GM19351 (cell line): ENCODE measurements around the gene LMTK3.
"Not testable (repeated sequence)": the region's sequence is repeated elsewhere in the genome, so short reads cannot be mapped to it uniquely, and the experiment has no call there.

ENCODE experiments used
- ATAC-seq: cut with Tn5 transposase; IDR thresholded peaks from one replicate; pipeline ENCODE4 v1.9.1; 2021; ENCODE audit warnings: mild to moderate bottlenecking, moderate library complexity; ENCODE audit not compliant: unreplicated experiment

LMTK3 gene

GRCh38 chr19:48541813-48542212, 30.2 kb upstream of the LMTK3 start:
- ATAC-seq = no peak

- no peak for ATAC-seq
These were observed 28.5 kb upstream of the LMTK3 start for GRCh38 chr19:48540110-48540509.

GRCh38 chr19:48539503-48540096, 28.0 kb upstream of the LMTK3 start:
- no peak for ATAC-seq

- not testable (repeated sequence) for ATAC-seq
These were observed 26.4 kb upstream of the LMTK3 start for GRCh38 chr19:48538057-48538456.

- ATAC-seq = no peak
These were observed 25.9 kb upstream of the LMTK3 start for GRCh38 chr19:48537541-48537940.

- ATAC-seq = no peak
These were observed 22.1 kb upstream of the LMTK3 start for GRCh38 chr19:48533770-48534169.

GRCh38 chr19:48530770-48531169, 19.1 kb upstream of the LMTK3 start:
- no peak for ATAC-seq

GRCh38 chr19:48530066-48530720, 18.6 kb upstream of the LMTK3 start:
- ATAC-seq = no peak

- ATAC-seq = no peak
These were observed 17.5 kb upstream of the LMTK3 start for GRCh38 chr19:48529156-48529555.

GRCh38 chr19:48524732-48525131, 13.1 kb upstream of the LMTK3 start:
- no peak for ATAC-seq

GRCh38 chr19:48524221-48524620, 12.6 kb upstream of the LMTK3 start:
- no peak for ATAC-seq

- ATAC-seq = no peak
These were observed 8.5 kb upstream of the LMTK3 start for GRCh38 chr19:48520134-48520533.

GRCh38 chr19:48519426-48519825, 7.8 kb upstream of the LMTK3 start:
- not testable (repeated sequence) for ATAC-seq

- no peak for ATAC-seq
These were observed 6.6 kb upstream of the LMTK3 start for GRCh38 chr19:48518207-48518606.

- ATAC-seq = no peak
These were observed 4.9 kb upstream of the LMTK3 start for GRCh38 chr19:48516536-48516935.

- ATAC-seq = no peak
These were observed 2.5 kb upstream of the LMTK3 start for GRCh38 chr19:48514123-48514458.

- ATAC-seq = no peak
These were observed 1.9 kb upstream of the LMTK3 start for GRCh38 chr19:48513289-48514122.

- no peak for ATAC-seq
These were observed 1.1 kb upstream of the LMTK3 start for GRCh38 chr19:48512504-48513288.

- ATAC-seq = no peak
These were observed 309 bp downstream of the LMTK3 start for GRCh38 chr19:48511321-48511731.

GRCh38 chr19:48510421-48511268, 990 bp downstream of the LMTK3 start:
- no peak for ATAC-seq
